ENCODE data around the gene SEMA3D.

DNA sequence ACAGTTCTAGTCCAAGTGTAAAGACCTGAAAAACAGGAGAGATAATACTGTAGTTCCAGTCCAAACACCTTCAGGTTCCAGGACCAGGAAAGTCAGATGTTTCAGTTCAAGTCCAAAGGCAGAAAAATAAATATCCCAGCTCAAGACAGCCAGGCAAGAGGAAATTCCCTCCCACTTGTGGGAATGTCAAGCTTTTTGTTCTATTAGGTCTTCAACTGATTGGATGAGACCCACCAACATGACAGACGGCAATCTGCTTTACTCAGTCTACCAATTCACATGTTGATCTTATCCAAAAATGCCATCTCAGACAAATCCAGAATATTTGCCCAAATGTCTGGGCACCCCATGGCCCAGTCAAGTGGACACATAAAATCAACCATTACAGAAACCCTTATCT, 33.1 kb downstream of the SEMA3D start:
- TF ChIP-seq, protein P1, sequence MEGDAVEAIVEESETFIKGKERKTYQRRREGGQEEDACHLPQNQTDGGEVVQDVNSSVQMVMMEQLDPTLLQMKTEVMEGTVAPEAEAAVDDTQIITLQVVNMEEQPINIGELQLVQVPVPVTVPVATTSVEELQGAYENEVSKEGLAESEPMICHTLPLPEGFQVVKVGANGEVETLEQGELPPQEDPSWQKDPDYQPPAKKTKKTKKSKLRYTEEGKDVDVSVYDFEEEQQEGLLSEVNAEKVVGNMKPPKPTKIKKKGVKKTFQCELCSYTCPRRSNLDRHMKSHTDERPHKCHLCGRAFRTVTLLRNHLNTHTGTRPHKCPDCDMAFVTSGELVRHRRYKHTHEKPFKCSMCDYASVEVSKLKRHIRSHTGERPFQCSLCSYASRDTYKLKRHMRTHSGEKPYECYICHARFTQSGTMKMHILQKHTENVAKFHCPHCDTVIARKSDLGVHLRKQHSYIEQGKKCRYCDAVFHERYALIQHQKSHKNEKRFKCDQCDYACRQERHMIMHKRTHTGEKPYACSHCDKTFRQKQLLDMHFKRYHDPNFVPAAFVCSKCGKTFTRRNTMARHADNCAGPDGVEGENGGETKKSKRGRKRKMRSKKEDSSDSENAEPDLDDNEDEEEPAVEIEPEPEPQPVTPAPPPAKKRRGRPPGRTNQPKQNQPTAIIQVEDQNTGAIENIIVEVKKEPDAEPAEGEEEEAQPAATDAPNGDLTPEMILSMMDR (conservative IDR thresholded peaks at IDR 0.05), result no peak
- no peak for TF ChIP-seq EZH2 (IDR thresholded peaks at IDR 0.05; ENCODE audit: low read depth)
